ENCODE measurements around the gene TBC1D22B. TPM values are rescaled to one million over a fixed set of nuclear protein-coding genes. Genes with fewer than 3 reads are reported as not detected.

Gene TBC1D22B
- polyA plus RNA-seq, 2 of the 4 experiments (the other 2 are of a cell fraction), result 5.7 to 6.4 TPM

DNA sequence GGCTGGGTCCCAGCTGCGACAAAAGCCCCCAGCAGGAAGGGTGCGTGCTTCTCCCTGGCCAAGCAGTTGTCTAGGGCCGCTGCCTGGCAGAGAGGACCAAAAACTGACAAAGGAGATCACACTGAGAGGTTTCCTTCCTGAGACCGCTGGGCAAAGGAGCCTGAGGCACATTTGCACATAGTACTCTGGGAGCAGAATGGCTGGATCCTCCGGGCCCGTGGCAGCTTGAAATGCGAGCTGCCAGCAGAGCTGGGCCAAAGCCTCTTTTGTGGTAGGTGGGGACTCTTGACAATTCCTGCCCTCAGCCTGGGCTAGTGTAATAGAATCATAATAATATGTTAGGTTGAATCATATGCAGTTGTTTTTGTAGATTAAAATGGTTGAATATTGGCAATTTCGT is 63.1 kb downstream of the TBC1D22B start:
- WGBS (ENCODE audit: missing lambda C conversion rate), result 92% methylated on average over 6 of the region's 8 CpGs
- no peak overlapping the region for H3K4me2 ChIP-seq
- no peaks in the 10 kb centered on the region for H3K9me3 ChIP-seq
- DNase-seq (ENCODE audit: low read depth in 1 of 2, low spot score in 1 of 2), result no peak
- no peak overlapping the region for H3K4me3 ChIP-seq
- ATAC-seq, result no peak
- CTCF ChIA-PET, result interaction anchor here (0.8 to 1.0 kb wide), 2 partner anchors 49 to 59 kb away, joined by 3 to 5 read pairs; no protein-coding TSS in a partner anchor
- TF ChIP-seq RFX5 (IDR thresholded peaks at IDR 0.05), result no peak
- no peak for FAIRE-seq
- peaks cover 11% of the 10 kb centered on the region for H3K4me1 ChIP-seq
- POLR2A ChIA-PET, result interaction anchor here (0.6 kb wide), 1 partner anchor 151 kb away, joined by 5 read pairs; the partner anchor contains the start of gene PIM1
- H3K27ac ChIP-seq, result no peak overlapping the region

DNA sequence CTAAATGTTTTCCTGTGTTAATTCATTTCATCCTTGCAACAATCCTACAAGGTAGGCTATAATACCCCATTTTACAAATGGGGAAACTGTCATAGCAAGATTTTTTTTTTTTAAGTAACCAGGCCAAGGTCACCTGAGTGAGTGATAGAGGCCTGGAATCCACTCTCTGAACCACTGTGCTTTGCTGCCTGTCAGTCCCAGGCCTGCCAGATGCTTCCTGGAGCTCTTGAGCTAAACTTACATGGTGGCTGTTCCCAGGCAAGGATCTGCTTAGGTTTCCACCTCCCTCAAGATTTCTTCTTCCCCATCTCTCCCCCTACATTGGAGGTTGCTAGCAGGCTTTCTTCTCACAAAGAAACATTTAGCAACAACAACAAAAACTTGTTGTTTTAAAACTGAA is 63.5 kb downstream of the TBC1D22B start:
- TF ChIP-seq HDAC2 (IDR thresholded peaks at IDR 0.05), result no peak
- no peak for TF ChIP-seq JUN (IDR thresholded peaks at IDR 0.05)
- TF ChIP-seq, protein P1, sequence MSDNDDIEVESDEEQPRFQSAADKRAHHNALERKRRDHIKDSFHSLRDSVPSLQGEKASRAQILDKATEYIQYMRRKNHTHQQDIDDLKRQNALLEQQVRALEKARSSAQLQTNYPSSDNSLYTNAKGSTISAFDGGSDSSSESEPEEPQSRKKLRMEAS (IDR thresholded peaks at IDR 0.05), result no peak
- CTCF ChIA-PET, result interaction anchor here (0.6 to 1.0 kb wide), 3 partner anchors 48 to 128 kb away, joined by 3 to 5 read pairs (median 3); no protein-coding TSS in a partner anchor
- DNase-seq (ENCODE audit: low read depth in 1 of 2, low spot score in 1 of 2), result no peak
- ATAC-seq, result no peak
- POLR2A ChIA-PET, result no interaction called here
- H3K4me1 ChIP-seq, result peaks cover 11% of the 10 kb centered on the region
- no peak overlapping the region for H3K4me3 ChIP-seq
- H3K9me3 ChIP-seq, result no peaks in the 10 kb centered on the region
- H3K27ac ChIP-seq, result no peak overlapping the region
- FAIRE-seq, result no peak
- no peak overlapping the region for H3K4me2 ChIP-seq

DNA sequence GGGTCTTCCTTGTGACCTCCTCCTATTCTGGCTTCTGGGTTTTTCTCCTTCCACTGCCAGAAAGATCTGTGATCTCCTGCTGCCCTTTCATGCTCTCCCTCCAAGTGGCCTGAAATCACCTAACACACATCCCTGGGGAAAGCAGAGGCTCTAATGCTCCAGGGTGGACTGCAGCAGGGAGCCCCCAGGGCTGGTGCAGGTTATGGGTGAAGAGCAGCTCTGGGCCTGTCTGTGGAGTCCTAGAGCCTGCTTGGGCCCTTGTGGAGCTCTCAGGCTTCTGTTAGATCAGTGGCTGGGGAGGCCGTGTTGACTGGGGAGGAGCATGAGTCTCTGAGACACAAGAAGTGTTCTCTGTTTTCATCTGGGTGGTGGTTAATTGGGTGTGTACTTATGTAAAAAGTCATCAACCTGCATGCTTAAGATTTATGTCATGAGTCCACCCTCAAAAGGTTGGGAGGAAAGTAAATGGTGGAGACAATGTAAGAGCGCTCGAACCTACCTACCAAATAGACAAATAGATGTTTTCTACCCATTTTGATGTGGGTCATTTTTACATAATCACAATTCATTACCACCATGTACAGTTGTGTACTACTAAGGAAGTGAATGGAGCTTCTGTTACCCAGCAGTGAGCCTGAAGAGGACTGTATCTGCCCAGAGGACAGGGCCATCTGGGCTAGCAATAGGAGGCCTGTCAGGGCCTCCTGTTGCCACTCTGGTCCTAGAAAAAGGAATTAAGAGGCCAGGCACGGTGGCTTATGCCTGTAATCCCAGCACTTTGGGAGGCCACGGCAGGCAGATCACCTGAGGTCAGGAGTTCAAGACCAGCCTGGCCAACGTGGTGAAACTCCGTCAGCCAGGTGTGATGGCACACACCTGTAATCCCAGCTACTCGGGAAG is 64.2 kb downstream of the TBC1D22B start:
- FAIRE-seq, result no peak
- CTCF ChIA-PET, result interaction anchor here (0.6 to 0.8 kb wide), 2 partner anchors 58 to 129 kb away, joined by 3 read pairs; no protein-coding TSS in a partner anchor

DNA sequence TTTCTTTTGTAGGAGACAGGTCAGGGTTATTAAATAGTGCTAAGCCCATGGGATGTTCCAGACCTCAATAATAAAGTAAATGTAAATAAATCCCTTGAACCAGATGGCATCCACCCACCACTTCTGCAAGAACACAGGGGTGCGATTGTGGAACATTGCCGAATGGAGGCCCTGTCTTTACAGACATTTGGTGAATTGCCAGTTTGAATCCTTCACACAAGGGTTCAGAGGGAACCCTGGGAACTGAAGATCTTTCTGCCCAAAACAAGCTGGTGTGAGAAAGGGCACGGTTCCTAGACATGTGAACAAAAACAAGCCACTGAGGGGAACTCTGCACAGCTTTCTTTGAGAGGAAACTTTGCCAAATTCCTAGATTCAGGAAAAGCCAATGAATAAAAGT is 66.0 kb downstream of the TBC1D22B start:
- Histone ChIP-seq H3K4me3 (no peak overlapping the region), H3K27ac (no peak overlapping the region), H3K9me3 (no peaks in the 10 kb centered on the region), H3K4me2 (no peak overlapping the region), H3K4me1 (peaks cover 11% of the 10 kb centered on the region)
- WGBS (ENCODE audit: missing lambda C conversion rate), result 56% methylated on average over 3 of the region's 3 CpGs
- DNase-seq (ENCODE audit: low read depth in 1 of 2, low spot score in 1 of 2) (no peak), FAIRE-seq (no peak), ATAC-seq (no peak)
- ChIA-PET CTCF (interaction anchor here (0.7 to 1.4 kb wide), 4 partner anchors 8 to 369 kb away, joined by 3 read pairs; no protein-coding TSS in a partner anchor), POLR2A (interaction anchor here (1.0 kb wide), 1 partner anchor 66 kb away, joined by 3 read pairs; the partner anchor contains the start of gene TBC1D22B)
- TF ChIP-seq NFE2L2 (conservative IDR thresholded peaks at IDR 0.05; ENCODE audit: low read length) (no peak), HOXA7 (CRISPR knock-in tag; IDR thresholded peaks at IDR 0.05) (no peak), RCOR1 (IDR thresholded peaks at IDR 0.05; ENCODE audit: low read depth, low read length) (no peak), HOXB13 (CRISPR knock-in tag; IDR thresholded peaks at IDR 0.05; ENCODE audit: low read depth) (no peak), NR3C1 (IDR thresholded peaks at IDR 0.05) (no peak), CBX2 (IDR thresholded peaks at IDR 0.05; ENCODE audit: borderline replicate concordance, low read depth) (no peak), POLR2AphosphoS2 (conservative IDR thresholded peaks at IDR 0.05; ENCODE audit: low read length) (no peak), HOXB5 (CRISPR knock-in tag; IDR thresholded peaks at IDR 0.05) (no peak), FOSL2 (IDR thresholded peaks at IDR 0.05) (no peak), FOSL2 (CRISPR knock-in tag; IDR thresholded peaks at IDR 0.05) (no peak), MAZ (IDR thresholded peaks at IDR 0.05; ENCODE audit: borderline replicate concordance, low read depth, low read length) (no peak), CEBPB (IDR thresholded peaks at IDR 0.05) (no peak), FOXS1 (CRISPR knock-in tag; IDR thresholded peaks at IDR 0.05) (no peak), BHLHE40 (IDR thresholded peaks at IDR 0.05; ENCODE audit: low read depth, low read length) (no peak), MYC (IDR thresholded peaks at IDR 0.05; ENCODE audit: borderline replicate concordance, low read length) (no peak), GATA3 (IDR thresholded peaks at IDR 0.05; ENCODE audit: borderline replicate concordance) (no peak), HEYL (CRISPR knock-in tag; IDR thresholded peaks at IDR 0.05) (no peak)
- TF ChIP-seq, protein P2, sequence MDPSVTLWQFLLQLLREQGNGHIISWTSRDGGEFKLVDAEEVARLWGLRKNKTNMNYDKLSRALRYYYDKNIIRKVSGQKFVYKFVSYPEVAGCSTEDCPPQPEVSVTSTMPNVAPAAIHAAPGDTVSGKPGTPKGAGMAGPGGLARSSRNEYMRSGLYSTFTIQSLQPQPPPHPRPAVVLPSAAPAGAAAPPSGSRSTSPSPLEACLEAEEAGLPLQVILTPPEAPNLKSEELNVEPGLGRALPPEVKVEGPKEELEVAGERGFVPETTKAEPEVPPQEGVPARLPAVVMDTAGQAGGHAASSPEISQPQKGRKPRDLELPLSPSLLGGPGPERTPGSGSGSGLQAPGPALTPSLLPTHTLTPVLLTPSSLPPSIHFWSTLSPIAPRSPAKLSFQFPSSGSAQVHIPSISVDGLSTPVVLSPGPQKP (IDR thresholded peaks at IDR 0.05; ENCODE audit: low read depth, low read length), result no peak

More for the DNA sequence above, 64.2 kb downstream of the TBC1D22B start:
- Histone ChIP-seq H3K9me3 (no peaks in the 10 kb centered on the region), H3K4me2 (no peak overlapping the region), H3K27ac (no peak overlapping the region), H3K4me1 (peaks cover 11% of the 10 kb centered on the region), H3K4me3 (no peak overlapping the region)
- no peak for TF ChIP-seq PHF8 (IDR thresholded peaks at IDR 0.05; ENCODE audit: borderline replicate concordance, low read depth)
- no peak for TF ChIP-seq ZNF302 (CRISPR knock-in tag; IDR thresholded peaks at IDR 0.05)
- TF ChIP-seq CBX8 (IDR thresholded peaks at IDR 0.05), result no peak
- no peak for TF ChIP-seq CEBPB (IDR thresholded peaks at IDR 0.05)
- TF ChIP-seq, protein P3, sequence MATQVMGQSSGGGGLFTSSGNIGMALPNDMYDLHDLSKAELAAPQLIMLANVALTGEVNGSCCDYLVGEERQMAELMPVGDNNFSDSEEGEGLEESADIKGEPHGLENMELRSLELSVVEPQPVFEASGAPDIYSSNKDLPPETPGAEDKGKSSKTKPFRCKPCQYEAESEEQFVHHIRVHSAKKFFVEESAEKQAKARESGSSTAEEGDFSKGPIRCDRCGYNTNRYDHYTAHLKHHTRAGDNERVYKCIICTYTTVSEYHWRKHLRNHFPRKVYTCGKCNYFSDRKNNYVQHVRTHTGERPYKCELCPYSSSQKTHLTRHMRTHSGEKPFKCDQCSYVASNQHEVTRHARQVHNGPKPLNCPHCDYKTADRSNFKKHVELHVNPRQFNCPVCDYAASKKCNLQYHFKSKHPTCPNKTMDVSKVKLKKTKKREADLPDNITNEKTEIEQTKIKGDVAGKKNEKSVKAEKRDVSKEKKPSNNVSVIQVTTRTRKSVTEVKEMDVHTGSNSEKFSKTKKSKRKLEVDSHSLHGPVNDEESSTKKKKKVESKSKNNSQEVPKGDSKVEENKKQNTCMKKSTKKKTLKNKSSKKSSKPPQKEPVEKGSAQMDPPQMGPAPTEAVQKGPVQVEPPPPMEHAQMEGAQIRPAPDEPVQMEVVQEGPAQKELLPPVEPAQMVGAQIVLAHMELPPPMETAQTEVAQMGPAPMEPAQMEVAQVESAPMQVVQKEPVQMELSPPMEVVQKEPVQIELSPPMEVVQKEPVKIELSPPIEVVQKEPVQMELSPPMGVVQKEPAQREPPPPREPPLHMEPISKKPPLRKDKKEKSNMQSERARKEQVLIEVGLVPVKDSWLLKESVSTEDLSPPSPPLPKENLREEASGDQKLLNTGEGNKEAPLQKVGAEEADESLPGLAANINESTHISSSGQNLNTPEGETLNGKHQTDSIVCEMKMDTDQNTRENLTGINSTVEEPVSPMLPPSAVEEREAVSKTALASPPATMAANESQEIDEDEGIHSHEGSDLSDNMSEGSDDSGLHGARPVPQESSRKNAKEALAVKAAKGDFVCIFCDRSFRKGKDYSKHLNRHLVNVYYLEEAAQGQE (IDR thresholded peaks at IDR 0.05), result no peak
- no peak for TF ChIP-seq JUNB (IDR thresholded peaks at IDR 0.05)
- 72% methylated on average over 7 of the region's 8 CpGs for WGBS (ENCODE audit: missing lambda C conversion rate)
- POLR2A ChIA-PET, result no interaction called here
- DNase-seq (ENCODE audit: low read depth in 1 of 2, low spot score in 1 of 2) (no peak), ATAC-seq (no peak)
